A549 (cell line): Measurements from ENCODE around the gene ADAM19. TPM values are rescaled to one million over a fixed set of nuclear protein-coding genes. Genes with fewer than 3 reads are reported as not detected.

Source experiments
- ATAC-seq, 2 experiments: fragments of 200-7000 bp in 1 of 2; fragments of >200 bp in 1 of 2; cut with Nextera tagmentation in 1 of 2; cut with Tn5 transposase in 1 of 2; 3 replicates each; pipeline versions ENCODE4 v1.8.0 to v1.9.1; 2018 to 2020; ENCODE audit warnings: mild to moderate bottlenecking in 1 of 2, moderate library complexity in 1 of 2
- CTCF ChIA-PET: fragments of 300-600 bp; sonication (Branson Sonifier 250); formaldehyde crosslinking; extraction: SDS; loops from one replicate; lab custom pipeline; 2021; ENCODE audit warnings: antibody characterized with exemption, inconsistent platforms; lab: Yijun Ruan, JAX
- POLR2A ChIA-PET: fragments of 350-600 bp; formaldehyde crosslinking; extraction: SDS; loops from one replicate; lab custom pipeline; 2021; ENCODE audit warnings: antibody characterized with exemption, inconsistent platforms; lab: Yijun Ruan, JAX
- DNase-seq, 2 experiments: peaks; one replicate each; pipeline versions ENCODE4 v3.0.0 to v3.0.0-alpha.2; 2011 to 2016; ENCODE audit warnings: low read depth in 1 of 2, low spot score in 1 of 2
- FAIRE-seq: peaks from 2 replicates; lab custom pipeline; 2011; peaks lifted over from hg19 to GRCh38; lab: Jason Lieb, UNC
- H3K27ac ChIP-seq, 2 experiments: fragments of >200 bp; sonication (Bioruptor Twin); formaldehyde crosslinking; 3 replicates each; pipeline ENCODE4 v1.5.1; 2016 to 2017
- H3K4me1 ChIP-seq: fragments of >200 bp; sonication (Bioruptor Twin); formaldehyde crosslinking; 3 replicates; pipeline ENCODE4 v1.6.1; 2016
- H3K4me2 ChIP-seq: fragments of >200 bp; sonication (Bioruptor Twin); formaldehyde crosslinking; 3 replicates; pipeline ENCODE4 v1.6.1; 2016
- H3K4me3 ChIP-seq: fragments of >200 bp; sonication (Bioruptor Twin); formaldehyde crosslinking; 3 replicates; pipeline ENCODE4 v1.5.1; 2016
- H3K9me3 ChIP-seq: fragments of >200 bp; sonication (Bioruptor Twin); formaldehyde crosslinking; 3 replicates; pipeline ENCODE4 v1.6.1; 2016
- ATOH8 ChIP-seq: fragments of 250-450 bp; sonication (Bioruptor Pico); IDR thresholded peaks from 2 replicates; pipeline ENCODE4 v1.5.0; 2020; ENCODE audit warnings: low read depth, mild to moderate bottlenecking, moderate library complexity
- BHLHE40 ChIP-seq: IDR thresholded peaks from 2 replicates; pipeline ENCODE4 v1.6.1; 2012; ENCODE audit warnings: low read depth, low read length, inconsistent platforms
- CBX2 ChIP-seq: fragments of 200-600 bp; sonication (generic); IDR thresholded peaks from 2 replicates; pipeline ENCODE4 v1.6.1; 2016; ENCODE audit warnings: low read depth, mild to moderate bottlenecking, borderline replicate concordance
- CEBPB ChIP-seq, 2 experiments: fragments of >200 bp in 1 of 2; sonication (Bioruptor Twin) in 1 of 2; formaldehyde crosslinking in 1 of 2; IDR thresholded peaks; 2 replicates each; pipeline ENCODE4 v1.6.1; 2012 to 2016
- ELK1 ChIP-seq: fragments of 150-350 bp; IDR thresholded peaks from 2 replicates; pipeline ENCODE4 v1.6.1; 2014; ENCODE audit warnings: low read depth, mild to moderate bottlenecking, low read length
- FOSB ChIP-seq: fragments of 250-450 bp; sonication (Bioruptor Pico); IDR thresholded peaks from 2 replicates; pipeline ENCODE4 v1.5.0; 2020; ENCODE audit warnings: mild to moderate bottlenecking, moderate library complexity
- FOXS1 ChIP-seq: fragments of 250-450 bp; sonication (Bioruptor Pico); IDR thresholded peaks from 2 replicates; pipeline ENCODE4 v1.5.0; 2020; ENCODE audit warnings: mild to moderate bottlenecking, moderate library complexity
- HES2 ChIP-seq: fragments of >200 bp; sonication (Bioruptor Twin); formaldehyde crosslinking; IDR thresholded peaks from 2 replicates; pipeline ENCODE4 v1.6.1; 2016
- HEYL ChIP-seq: fragments of 250-450 bp; sonication (Bioruptor Pico); IDR thresholded peaks from 2 replicates; pipeline ENCODE4 v1.8.0; 2021; ENCODE audit warnings: mild to moderate bottlenecking, moderate library complexity
- JUN ChIP-seq, 2 experiments: fragments of >200 bp; sonication (Bioruptor Twin); formaldehyde crosslinking; IDR thresholded peaks; 2 replicates in 1 of 2; 3 replicates in 1 of 2; pipeline ENCODE4 v1.6.1; 2016 to 2017
- JUNB ChIP-seq: fragments of >200 bp; sonication (Bioruptor Twin); formaldehyde crosslinking; IDR thresholded peaks from 2 replicates; pipeline ENCODE4 v1.6.1; 2016
- KDM1A ChIP-seq: fragments of 200-600 bp; sonication (generic); IDR thresholded peaks from 2 replicates; pipeline ENCODE4 v1.6.1; 2016; ENCODE audit warnings: low read depth, mild to moderate bottlenecking
- MAZ ChIP-seq: fragments of 150-350 bp; IDR thresholded peaks from 2 replicates; pipeline ENCODE4 v1.6.1; 2014; ENCODE audit warnings: antibody characterized with exemption, low read depth, low read length, borderline replicate concordance
- MYC ChIP-seq: IDR thresholded peaks from 2 replicates; pipeline ENCODE4 v1.6.1; 2012; ENCODE audit warnings: mild to moderate bottlenecking, inconsistent platforms, low read length, improper control_type of control experiment, borderline replicate concordance
- POLR2A ChIP-seq: IDR thresholded peaks from 2 replicates; pipeline ENCODE4 v1.6.1; 2012; ENCODE audit warnings: mild to moderate bottlenecking, low read length
- POLR2AphosphoS2 ChIP-seq: conservative IDR thresholded peaks from 2 replicates; pipeline ENCODE4 v1.6.1; 2012; ENCODE audit warnings: low read length, improper control_type of control experiment, inconsistent platforms
- RAD21 ChIP-seq, 2 experiments: fragments of >200 bp in 1 of 2; sonication (Bioruptor Twin) in 1 of 2; formaldehyde crosslinking in 1 of 2; IDR thresholded peaks in 1 of 2; conservative IDR thresholded peaks in 1 of 2; 2 replicates in 1 of 2; 3 replicates in 1 of 2; pipeline ENCODE4 v1.6.1; 2012 to 2018; ENCODE audit warnings: inconsistent platforms in 1 of 2
- RNF2 ChIP-seq: fragments of 200-600 bp; sonication (generic); IDR thresholded peaks from 2 replicates; pipeline ENCODE4 v1.6.1; 2016; ENCODE audit warnings: low read depth, mild to moderate bottlenecking, antibody characterized with exemption, moderate library complexity, borderline replicate concordance
- SMC3 ChIP-seq: fragments of >200 bp; sonication (Bioruptor Twin); formaldehyde crosslinking; IDR thresholded peaks from 3 replicates; pipeline ENCODE4 v1.6.1; 2018; ENCODE audit warnings: inconsistent platforms
- SREBF2 ChIP-seq: fragments of 450-650 bp; IDR thresholded peaks from 2 replicates; pipeline ENCODE4 v1.6.1; 2014; ENCODE audit warnings: mild to moderate bottlenecking, moderate library complexity
- TP53 ChIP-seq: fragments of 250-450 bp; sonication (Bioruptor Pico); IDR thresholded peaks from 2 replicates; pipeline ENCODE4 v1.5.0; 2021; ENCODE audit warnings: mild to moderate bottlenecking, moderate library complexity
- USF2 ChIP-seq: fragments of 450-650 bp; IDR thresholded peaks from 2 replicates; pipeline ENCODE4 v1.6.1; 2014; ENCODE audit warnings: antibody characterized with exemption
- ZSCAN20 ChIP-seq: fragments of 250-450 bp; sonication (Bioruptor Pico); IDR thresholded peaks from 2 replicates; pipeline ENCODE4 v1.8.0; 2022; ENCODE audit warnings: mild to moderate bottlenecking, moderate library complexity
- WGBS: methylation state at CpG from one replicate; pipeline ENCODE4 v1.1.6; 2017; ENCODE audit errors: missing lambda C conversion rate; 5-methylcytosine and 5-hydroxymethylcytosine counted together
- polyA plus RNA-seq, 4 experiments: library from polyadenylated mRNA; depleted of rRNA in 3 of 4; stranded (reverse); fragments of >200 nt; fragmentation: RNase III in 1 of 4; extraction: RNeasy Plus Mini Kit Qiagen cat#74134 plus additional on column Dnase treatment in 1 of 4; gene quantifications; 2 replicates in 3 of 4; 3 replicates in 1 of 4; pipeline ENCODE4 v1.2.3, GENCODE V29; 2011 to 2017

Gene ADAM19
- polyA plus RNA-seq, 2 of the 4 experiments (the other 2 are of a cell fraction), result 7.7 to 15.2 TPM

- TF ChIP-seq KDM1A, result no peak
- no peak for TF ChIP-seq MAZ
- no peak for TF ChIP-seq HES2
- no peak for TF ChIP-seq CBX2
- TF ChIP-seq MYC, result no peak
- TF ChIP-seq HEYL (CRISPR knock-in tag), result no peak
- TF ChIP-seq POLR2AphosphoS2, result no peak
- no peaks in the 10 kb centered on the region for H3K9me3 ChIP-seq
- H3K27ac ChIP-seq, result no peak overlapping the region
- peaks cover 11% of the 10 kb centered on the region for H3K4me1 ChIP-seq
- POLR2A ChIA-PET, result no interaction called here
- H3K4me2 ChIP-seq, result no peak overlapping the region
- DNase-seq (no peak), FAIRE-seq (no peak), ATAC-seq (no peak)
- CTCF ChIA-PET, result interaction anchor here (1.2 to 1.9 kb wide), 3 partner anchors 131 to 284 kb away, joined by 3 to 6 read pairs (median 3); partner anchors contain the start of gene LSM11
- WGBS, result 89% methylated on average over 5 of the region's 5 CpGs
- H3K4me3 ChIP-seq, result no peak overlapping the region
Measured at GRCh38 chr5:157612581-157612980, 37.0 kb upstream of the ADAM19 start.

- no peaks in the 10 kb centered on the region for H3K9me3 ChIP-seq
- FAIRE-seq, result no peak
- POLR2A ChIA-PET, result no interaction called here
- H3K4me1 ChIP-seq, result peaks cover 19% of the 10 kb centered on the region
- no peak for TF ChIP-seq ELK1
- no peak for TF ChIP-seq KDM1A
- TF ChIP-seq FOSB, result no peak
- no peak for TF ChIP-seq CEBPB (IDR thresholded peaks at IDR 0.05)
- TF ChIP-seq USF2, result no peak
- no peak for TF ChIP-seq POLR2A
- TF ChIP-seq BHLHE40, result no peak
- TF ChIP-seq FOXS1, result no peak
- no peak for TF ChIP-seq ATOH8 (CRISPR knock-in tag)
- TF ChIP-seq TP53, result no peak
- TF ChIP-seq RNF2, result no peak
- TF ChIP-seq MAZ, result no peak
- no peak for TF ChIP-seq SREBF2
- TF ChIP-seq JUN (IDR thresholded peaks at IDR 0.05), result no peak
- TF ChIP-seq, all 56 proteins: peak for 0
- DNase-seq (no peak), ATAC-seq (no peak)
- H3K4me2 ChIP-seq, result no peak overlapping the region
- 79% methylated on average over 10 of the region's 10 CpGs for WGBS
- no peak overlapping the region for H3K27ac ChIP-seq
- CTCF ChIA-PET, result interaction anchor here (0.6 to 1.9 kb wide), 4 partner anchors 132 to 427 kb away, joined by 3 to 6 read pairs (median 3); partner anchors contain the start of gene LSM11
- H3K4me3 ChIP-seq, result no peak overlapping the region
Measured at GRCh38 chr5:157611571-157612476, 36.2 kb upstream of the ADAM19 start.

- Histone ChIP-seq H3K9me3 (no peaks in the 10 kb centered on the region), H3K4me2 (no peak overlapping the region), H3K27ac (no peak overlapping the region), H3K4me3 (no peak overlapping the region), H3K4me1 (peaks cover 23% of the 10 kb centered on the region)
- no peak for ATAC-seq
- TF ChIP-seq RAD21 (conservative IDR thresholded peaks at IDR 0.05 in 1 of 2, IDR thresholded peaks at IDR 0.05 in 1 of 2) (no peak), USF2 (no peak), SMC3 (no peak), TP53 (no peak), JUNB (no peak), FOXS1 (no peak), POLR2AphosphoS2 (no peak), ATOH8 (CRISPR knock-in tag) (no peak), POLR2A (no peak), ZSCAN20 (no peak)
- CTCF ChIA-PET, result interaction anchor here (0.9 kb wide), 1 partner anchor 28 kb away, joined by 3 read pairs; no protein-coding TSS in a partner anchor
- FAIRE-seq, result no peak
- 83% methylated on average over 5 of the region's 5 CpGs for WGBS
- DNase-seq, result no peak
- POLR2A ChIA-PET, result no interaction called here
Measured at GRCh38 chr5:157610990-157611389, 35.4 kb upstream of the ADAM19 start.
